ENCODE data around the gene MYCN.

DNA sequence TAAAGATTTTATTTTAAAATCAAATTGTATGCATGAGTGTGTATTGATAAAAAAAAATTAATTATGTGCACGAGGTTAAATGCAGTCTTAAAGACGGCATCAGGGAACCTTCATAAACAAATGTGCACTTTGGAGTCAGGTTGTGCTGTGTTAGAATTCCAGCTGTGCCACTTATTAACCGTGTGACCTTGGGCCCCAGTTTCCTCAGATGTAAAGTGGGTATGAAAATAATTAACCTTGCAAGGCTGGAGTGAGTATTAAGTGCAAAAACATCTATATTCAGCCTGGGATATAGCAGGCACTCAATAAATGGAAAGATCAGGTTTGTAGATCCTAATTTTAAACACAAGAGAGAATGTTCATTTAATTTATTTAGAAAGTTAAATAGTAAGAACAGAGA is 14.5 kb upstream of the MYCN start:
- TF ChIP-seq PHF8 (conservative IDR thresholded peaks at IDR 0.05; ENCODE audit: low read depth, low read length) (no peak), GABPA (IDR thresholded peaks at IDR 0.05; ENCODE audit: borderline replicate concordance, insufficient read depth, low read length) (no peak), CBX5 (IDR thresholded peaks at IDR 0.05; ENCODE audit: low read depth, low read length) (no peak), BCL11A (IDR thresholded peaks at IDR 0.05; ENCODE audit: low read depth in 2 of 2, low read length in 2 of 2) (no peak)
- TF ChIP-seq, protein P1, sequence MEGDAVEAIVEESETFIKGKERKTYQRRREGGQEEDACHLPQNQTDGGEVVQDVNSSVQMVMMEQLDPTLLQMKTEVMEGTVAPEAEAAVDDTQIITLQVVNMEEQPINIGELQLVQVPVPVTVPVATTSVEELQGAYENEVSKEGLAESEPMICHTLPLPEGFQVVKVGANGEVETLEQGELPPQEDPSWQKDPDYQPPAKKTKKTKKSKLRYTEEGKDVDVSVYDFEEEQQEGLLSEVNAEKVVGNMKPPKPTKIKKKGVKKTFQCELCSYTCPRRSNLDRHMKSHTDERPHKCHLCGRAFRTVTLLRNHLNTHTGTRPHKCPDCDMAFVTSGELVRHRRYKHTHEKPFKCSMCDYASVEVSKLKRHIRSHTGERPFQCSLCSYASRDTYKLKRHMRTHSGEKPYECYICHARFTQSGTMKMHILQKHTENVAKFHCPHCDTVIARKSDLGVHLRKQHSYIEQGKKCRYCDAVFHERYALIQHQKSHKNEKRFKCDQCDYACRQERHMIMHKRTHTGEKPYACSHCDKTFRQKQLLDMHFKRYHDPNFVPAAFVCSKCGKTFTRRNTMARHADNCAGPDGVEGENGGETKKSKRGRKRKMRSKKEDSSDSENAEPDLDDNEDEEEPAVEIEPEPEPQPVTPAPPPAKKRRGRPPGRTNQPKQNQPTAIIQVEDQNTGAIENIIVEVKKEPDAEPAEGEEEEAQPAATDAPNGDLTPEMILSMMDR (IDR thresholded peaks at IDR 0.05; ENCODE audit: control extremely low read depth in 1 of 3, insufficient read depth in 1 of 3, low read depth in 1 of 3, low read length in 3 of 3) = no peak
